HEK293T (cell line): ENCODE data around the gene FADS3.

ENCODE experiments used
- ARNT ChIP-seq: fragments of 450-650 bp; IDR thresholded peaks from 2 replicates; pipeline ENCODE4 v1.6.1; 2017; ENCODE audit warnings: mild to moderate bottlenecking
- BHLHE40 ChIP-seq: fragments of 450-650 bp; IDR thresholded peaks from 2 replicates; pipeline ENCODE4 v1.6.1; 2016; ENCODE audit warnings: mild to moderate bottlenecking, moderate library complexity, borderline replicate concordance
- CTBP1 ChIP-seq: fragments of 450-650 bp; IDR thresholded peaks from 2 replicates; pipeline ENCODE4 v1.6.1; 2016; ENCODE audit warnings: borderline replicate concordance
- ELF4 ChIP-seq: fragments of 450-650 bp; IDR thresholded peaks from 2 replicates; pipeline ENCODE4 v1.6.1; 2017; ENCODE audit warnings: antibody characterized with exemption
- FOXA1 ChIP-seq: fragments of 450-650 bp; IDR thresholded peaks from 2 replicates; pipeline ENCODE4 v1.6.1; 2016; ENCODE audit warnings: mild to moderate bottlenecking
- FOXK2 ChIP-seq: fragments of 450-650 bp; IDR thresholded peaks from 2 replicates; pipeline ENCODE4 v1.6.1; 2016; ENCODE audit warnings: mild to moderate bottlenecking
- FOXM1 ChIP-seq: fragments of 450-650 bp; IDR thresholded peaks from 2 replicates; pipeline ENCODE4 v1.6.1; 2017; ENCODE audit warnings: mild to moderate bottlenecking, borderline replicate concordance
- NFRKB ChIP-seq: fragments of 450-650 bp; IDR thresholded peaks from 2 replicates; pipeline ENCODE4 v1.6.1; 2016; ENCODE audit warnings: mild to moderate bottlenecking, moderate library complexity
- SUZ12 ChIP-seq: fragments of 450-650 bp; IDR thresholded peaks from 2 replicates; pipeline ENCODE4 v1.6.1; 2016; ENCODE audit warnings: mild to moderate bottlenecking
- ZNF384 ChIP-seq: fragments of 450-650 bp; IDR thresholded peaks from 2 replicates; pipeline ENCODE4 v1.6.1; 2016
- TF ChIP-seq, protein P1 (sequence below): fragments of 450-650 bp; IDR thresholded peaks from 2 replicates; pipeline ENCODE4 v1.6.1; 2016

DNA sequence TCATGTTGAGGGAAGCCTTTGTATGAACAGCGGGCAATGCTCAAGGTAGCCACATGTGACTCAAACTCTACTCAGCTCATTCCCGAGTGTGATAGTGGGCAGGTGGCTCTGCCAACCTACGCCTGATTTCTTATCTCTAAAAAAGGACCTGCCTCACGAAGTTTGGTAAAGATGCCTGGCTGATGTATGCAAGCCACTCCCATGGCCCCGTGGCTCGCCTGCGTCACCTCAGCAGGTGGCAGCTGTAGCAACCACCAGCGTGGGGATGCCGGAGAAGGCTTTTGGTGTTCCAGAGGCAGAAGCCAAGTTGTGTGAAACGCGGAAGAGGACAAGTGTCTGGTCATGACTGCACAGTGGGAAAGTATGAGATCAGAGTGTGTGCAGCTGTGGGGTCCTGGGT lies 57.9 kb downstream of the FADS3 start:
- TF ChIP-seq ZNF384 = no peak
- no peak for TF ChIP-seq NFRKB
- TF ChIP-seq FOXA1 = no peak
- no peak for TF ChIP-seq FOXM1
- TF ChIP-seq, protein P1, sequence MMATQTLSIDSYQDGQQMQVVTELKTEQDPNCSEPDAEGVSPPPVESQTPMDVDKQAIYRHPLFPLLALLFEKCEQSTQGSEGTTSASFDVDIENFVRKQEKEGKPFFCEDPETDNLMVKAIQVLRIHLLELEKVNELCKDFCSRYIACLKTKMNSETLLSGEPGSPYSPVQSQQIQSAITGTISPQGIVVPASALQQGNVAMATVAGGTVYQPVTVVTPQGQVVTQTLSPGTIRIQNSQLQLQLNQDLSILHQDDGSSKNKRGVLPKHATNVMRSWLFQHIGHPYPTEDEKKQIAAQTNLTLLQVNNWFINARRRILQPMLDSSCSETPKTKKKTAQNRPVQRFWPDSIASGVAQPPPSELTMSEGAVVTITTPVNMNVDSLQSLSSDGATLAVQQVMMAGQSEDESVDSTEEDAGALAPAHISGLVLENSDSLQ = no peak
- TF ChIP-seq FOXK2 = no peak
- no peak for TF ChIP-seq SUZ12
- no peak for TF ChIP-seq CTBP1
- no peak for TF ChIP-seq ARNT
- TF ChIP-seq BHLHE40 = no peak
- TF ChIP-seq ELF4 = no peak
